ENCODE results near the gene CCL3. TPM values are rescaled to one million over a fixed set of nuclear protein-coding genes. Genes with fewer than 3 reads are reported as not detected.
"Not testable (repeated sequence)": the region's sequence is repeated elsewhere in the genome, so short reads cannot be mapped to it uniquely, and the experiment has no call there.

The CCL3 gene
- total RNA-seq, 1 experiment from 2014 or later, result 0.96 TPM

DNA sequence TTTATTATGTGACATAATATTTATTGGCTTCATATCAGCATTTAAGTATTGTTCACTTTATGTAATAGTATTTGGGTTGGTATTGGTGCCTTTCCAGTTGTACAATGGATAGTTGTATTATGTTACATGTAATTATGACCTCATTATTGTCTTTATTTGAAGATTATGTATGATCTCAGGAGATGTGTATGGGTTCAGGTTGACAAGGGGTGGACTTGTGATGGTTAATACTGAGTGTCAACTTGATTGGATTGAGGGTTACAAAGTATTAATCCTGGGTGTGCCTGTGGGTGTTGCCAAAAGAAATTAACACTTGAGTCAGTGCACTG lies 25.7 kb upstream of the CCL3 start:
- not testable (repeated sequence) for DNase-seq (ENCODE audit: low read depth)

DNA sequence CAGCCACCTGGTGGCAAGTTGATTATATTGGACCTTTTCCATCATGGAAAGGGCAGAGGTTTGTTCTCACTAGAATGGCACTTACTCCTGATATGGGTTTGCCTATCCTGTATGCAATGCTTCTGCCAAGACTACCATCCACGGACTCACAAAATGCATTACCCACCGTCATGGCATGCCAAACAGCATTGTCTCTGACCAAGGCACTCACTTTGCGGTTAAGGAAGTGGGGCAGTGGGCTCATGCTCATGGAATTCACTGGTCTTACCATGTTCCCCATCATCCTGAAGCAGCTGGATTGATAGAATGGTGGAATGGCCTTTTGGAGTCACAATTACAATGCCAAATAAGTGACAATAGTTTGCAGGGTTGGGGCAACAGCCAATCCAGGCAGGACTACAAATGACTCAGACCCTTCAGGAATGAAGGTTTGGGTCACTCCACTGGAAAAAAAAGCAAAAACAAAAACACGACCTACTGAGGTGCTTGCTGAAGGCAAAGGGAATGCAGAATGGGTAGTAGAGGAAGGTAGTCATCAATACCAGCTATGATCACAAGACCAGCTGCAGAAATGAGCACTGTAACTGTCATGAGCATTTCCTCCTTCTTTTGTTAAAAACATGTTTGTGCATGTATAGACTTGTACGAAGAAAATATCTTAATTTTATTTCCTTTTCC lies 25.2 kb upstream of the CCL3 start:
- DNase-seq (ENCODE audit: low read depth), result peak; percentile 9

DNA sequence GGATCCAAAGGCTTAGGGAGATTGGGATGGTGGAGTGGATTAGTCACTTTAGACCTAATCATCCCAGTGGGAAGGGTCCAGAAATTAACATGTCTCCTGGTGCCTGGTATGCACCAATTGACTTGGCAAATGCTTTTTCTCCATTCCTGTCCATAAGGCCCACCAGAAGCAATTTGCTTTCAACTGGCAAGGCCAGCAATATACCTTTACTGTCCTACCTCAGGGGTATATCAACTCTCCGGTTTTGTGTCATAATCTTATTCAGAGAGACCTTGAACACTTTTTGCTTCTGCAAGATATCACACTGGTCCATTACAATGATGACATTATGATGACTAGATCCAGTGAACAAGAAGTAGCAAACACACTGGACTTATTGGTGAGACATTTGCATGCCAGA lies 23.2 kb upstream of the CCL3 start:
- not testable (repeated sequence) for DNase-seq (ENCODE audit: low read depth)

DNA sequence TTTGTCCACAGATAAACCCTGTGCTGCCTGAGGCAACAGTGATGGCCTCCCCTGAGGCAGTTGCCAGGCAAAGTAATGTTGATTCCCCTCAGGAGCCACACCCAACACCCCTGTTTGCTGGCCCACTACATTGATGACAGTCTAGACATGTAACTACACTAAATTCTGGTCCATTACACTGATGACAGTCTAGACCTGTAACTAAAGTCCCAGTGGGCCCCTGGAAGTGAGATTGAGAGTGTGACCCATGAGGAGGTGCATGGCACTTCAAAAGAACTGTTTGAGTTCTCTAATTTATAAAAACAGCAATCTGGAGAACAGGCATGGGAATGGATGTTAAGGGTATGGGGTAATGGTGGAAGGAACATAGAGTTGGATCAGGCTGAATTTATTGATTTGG lies 22.6 kb upstream of the CCL3 start:
- DNase-seq (ENCODE audit: low read depth), result no peak

DNA sequence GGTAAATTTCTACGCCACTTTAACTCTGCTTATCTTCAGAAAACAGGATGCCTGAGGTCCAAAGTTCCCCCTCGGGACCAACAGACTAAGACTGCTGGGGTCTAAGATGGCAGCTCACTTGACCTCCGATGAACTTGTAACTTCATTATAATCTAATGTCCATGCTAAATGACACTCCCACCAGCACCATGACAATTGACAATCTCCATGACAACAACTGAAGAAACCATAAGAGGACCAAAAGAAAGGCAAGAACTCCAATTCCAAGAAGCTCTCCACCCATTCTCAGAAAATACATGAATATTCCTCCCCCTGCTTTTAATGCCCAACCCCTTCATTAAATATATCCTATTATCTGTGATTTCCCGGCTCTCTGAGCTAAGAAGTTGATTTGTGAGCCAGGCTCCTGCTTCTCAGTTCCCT lies 21.1 kb upstream of the CCL3 start:
- no peak for DNase-seq (ENCODE audit: low read depth)

DNA sequence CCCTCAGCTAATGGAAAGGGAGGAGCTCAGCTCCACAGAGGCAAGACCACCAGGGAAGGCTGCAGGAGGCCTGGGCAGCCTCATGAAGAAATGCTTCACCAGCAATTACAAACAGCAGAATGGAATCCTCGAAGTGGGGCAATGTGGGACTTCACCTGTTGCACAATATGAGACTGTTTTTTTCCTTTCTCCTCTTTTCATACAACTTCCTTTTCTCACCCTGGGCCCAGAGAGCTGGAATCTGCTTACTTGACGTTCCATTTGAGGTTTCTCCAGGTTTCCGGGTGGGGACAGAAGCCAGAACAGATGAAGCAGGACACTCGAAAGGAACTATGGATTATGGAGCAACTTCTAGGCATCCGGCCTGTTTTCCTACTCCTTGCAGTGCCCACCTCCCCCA lies 18.3 kb upstream of the CCL3 start:
- DNase-seq (ENCODE audit: low read depth), result not testable (repeated sequence)

DNA sequence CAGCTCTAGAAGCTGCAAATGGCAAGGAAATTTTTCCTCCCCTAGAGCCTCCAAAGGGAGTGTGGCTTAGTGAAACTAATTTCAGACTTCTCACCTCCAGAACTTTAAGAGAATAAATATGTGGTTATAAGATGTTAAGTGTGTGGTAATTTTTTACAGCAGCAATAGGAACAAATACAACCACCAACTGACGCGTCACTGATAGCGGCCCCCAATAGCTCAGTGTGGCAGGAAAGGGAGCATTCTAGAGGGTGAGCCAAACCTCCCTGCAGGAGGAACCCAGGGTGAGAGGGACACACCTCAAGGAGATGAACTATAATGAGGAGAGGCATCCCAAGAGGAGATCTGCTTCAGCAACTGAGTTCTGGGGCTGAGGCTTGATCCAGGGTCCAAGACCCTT lies 17.7 kb upstream of the CCL3 start:
- no peak for DNase-seq (ENCODE audit: low read depth)

DNA sequence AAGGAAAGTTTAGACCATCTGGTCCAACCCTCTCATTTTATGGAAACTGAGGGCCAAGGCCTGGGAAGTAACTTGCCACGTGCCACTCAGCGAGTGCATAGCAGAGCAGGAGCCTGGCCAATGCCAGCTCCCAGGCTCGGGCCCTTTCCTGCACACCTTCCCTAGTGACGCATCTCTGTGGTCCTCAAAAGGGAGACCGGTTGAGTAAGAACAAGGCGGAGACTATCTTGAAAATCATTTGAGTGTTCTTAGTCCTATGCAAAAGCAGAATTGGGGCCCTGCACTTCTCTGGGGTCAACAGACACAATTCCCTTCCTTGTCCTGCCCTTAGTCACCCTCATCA lies 16.5 kb upstream of the CCL3 start:
- DNase-seq (ENCODE audit: low read depth), result no peak

DNA sequence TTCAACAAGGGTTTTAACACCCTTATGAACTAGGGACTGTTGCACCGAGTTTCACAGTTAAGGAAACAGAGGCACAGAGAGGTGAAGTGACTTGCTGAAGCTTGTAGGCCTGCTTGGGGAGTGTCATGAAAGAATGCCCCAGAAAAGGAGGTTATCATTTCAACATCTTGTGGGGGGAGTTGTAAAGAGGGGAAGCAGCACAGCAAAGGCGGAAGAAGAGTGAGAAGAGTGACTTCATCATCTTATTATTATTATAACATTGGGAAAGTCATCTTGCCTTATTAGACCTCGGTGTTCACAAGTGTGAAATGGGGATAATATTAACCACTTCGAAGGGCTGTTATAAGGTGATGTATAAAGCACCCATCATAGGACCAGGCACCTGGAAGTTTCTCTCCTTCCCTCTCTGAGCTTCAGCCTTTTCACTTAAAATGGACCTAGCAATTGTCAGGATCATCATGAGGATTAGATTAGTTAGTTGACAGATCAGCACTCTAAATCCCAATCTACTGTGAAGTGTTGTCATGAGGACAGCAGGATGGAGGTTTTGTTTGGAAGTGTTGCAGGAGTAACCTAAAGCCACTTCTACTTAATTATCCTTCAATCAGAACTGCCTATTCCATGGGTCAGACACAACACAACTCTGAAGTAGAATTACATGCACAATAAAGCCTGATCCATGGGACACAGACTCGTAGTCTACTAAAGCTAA lies 16.0 kb upstream of the CCL3 start:
- no peak for DNase-seq (ENCODE audit: low read depth)

DNA sequence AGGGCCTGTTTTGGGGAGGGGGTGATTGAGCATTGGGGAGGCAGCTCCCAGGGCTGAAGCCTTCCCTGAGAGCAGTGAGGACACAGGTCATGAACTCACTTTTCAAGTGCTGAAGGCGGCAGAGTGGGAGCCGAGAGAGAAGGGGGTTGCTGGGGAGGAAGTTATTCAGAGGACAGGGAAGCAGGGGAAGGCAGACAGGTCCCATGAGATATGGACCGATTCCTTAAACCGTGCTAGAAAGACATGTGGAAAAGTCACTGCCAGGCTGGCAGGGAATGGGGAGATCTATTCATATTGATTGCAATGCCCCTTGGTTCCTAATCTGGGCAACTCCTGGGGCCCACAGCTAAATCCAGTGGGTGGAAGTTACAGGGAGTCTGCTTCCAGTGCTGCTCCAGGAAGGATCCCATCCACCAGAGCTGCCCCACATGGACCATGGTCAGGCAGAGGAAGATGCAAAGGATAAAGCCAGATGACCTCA lies 14.8 kb upstream of the CCL3 start:
- no peak for DNase-seq (ENCODE audit: low read depth)

DNA sequence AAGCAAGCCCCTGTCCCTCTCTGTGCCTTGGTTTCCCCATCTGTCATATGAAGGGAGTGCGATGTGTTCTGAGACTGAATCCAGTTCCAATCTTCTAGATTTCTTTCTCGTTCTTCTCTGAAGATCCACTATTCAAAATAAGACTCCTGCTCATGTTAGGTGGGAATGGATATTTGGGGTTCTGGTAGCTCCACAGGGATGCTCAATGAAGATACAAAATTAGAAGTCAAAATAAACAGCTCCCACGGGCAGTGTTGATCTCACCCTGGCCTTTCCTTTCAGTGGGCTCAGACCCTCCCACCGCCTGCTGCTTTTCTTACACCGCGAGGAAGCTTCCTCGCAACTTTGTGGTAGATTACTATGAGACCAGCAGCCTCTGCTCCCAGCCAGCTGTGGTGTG lies 14.3 kb upstream of the CCL3 start:
- not testable (repeated sequence) for DNase-seq (ENCODE audit: low read depth)

DNA sequence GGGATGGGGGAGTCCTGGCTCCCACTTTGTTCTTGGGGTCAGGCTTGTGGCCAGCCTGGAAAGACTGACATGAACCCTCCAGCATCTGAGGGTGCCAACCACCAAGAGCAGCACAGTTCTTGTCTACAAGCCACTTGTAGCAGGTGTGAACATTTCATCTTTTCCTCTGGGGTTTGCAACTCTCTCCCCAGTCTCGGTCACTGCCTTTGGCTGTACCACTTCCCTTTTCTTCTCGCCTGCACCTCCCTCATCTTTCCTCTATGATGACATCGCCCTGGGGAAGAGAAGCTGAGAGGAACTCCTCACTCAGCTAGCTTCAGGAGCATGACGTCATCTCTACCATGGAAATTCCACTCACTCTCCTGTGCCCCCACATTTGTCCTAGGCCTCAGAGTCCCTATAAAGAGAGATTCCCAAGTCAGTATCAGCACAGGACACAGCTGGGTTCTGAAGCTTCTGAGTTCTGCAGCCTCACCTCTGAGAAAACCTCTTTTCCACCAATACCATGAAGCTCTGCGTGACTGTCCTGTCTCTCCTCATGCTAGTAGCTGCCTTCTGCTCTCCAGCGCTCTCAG lies 13.5 kb upstream of the CCL3 start, which contains the start of gene CCL4:
Gene CCL4, plus strand, starts transcription at position 427 of the 575 bp plus-strand sequence. Its CDS starts 79 bp downstream, at position 506.
- not testable (repeated sequence) for DNase-seq (ENCODE audit: low read depth)

DNA sequence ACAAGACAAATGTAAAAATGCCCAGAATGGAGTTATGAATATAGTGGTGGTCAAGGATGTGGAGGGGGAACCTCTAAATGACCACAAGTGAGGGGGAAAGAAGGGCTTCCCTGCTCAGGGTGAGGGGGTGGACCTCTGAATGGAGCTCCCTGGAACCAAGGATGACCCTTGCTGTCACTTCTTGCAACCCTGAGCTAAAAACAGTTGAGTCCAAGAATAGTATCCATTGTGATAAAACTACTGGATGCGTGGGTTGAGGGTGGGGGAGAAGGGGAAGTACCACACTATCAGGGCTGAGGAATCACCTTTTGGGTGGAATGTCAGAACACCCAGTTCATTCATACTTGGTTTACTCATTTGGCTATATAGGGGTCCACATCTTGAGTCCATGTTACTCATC lies 9.1 kb upstream of the CCL3 start:
- not testable (repeated sequence) for DNase-seq (ENCODE audit: low read depth)

DNA sequence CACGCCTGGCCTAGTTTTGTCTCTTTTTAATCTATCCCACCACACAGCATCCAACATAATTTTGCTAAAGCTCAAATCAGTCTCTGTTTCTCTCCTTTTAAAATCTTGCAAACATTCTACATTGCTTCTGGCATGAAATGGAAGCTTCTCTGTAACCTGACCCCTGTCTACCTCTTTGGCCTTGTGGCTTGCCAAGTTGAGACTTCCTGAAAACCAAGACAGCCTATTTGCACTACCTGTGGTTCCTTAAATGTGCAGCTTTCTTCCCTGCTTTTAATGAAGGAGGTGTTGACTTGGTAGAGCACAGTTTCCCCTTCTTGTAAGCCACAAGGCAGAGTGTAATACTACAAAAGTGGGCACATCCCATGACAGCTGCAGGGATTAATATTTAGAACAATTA lies 6.0 kb upstream of the CCL3 start:
- DNase-seq (ENCODE audit: low read depth), result no peak

DNA sequence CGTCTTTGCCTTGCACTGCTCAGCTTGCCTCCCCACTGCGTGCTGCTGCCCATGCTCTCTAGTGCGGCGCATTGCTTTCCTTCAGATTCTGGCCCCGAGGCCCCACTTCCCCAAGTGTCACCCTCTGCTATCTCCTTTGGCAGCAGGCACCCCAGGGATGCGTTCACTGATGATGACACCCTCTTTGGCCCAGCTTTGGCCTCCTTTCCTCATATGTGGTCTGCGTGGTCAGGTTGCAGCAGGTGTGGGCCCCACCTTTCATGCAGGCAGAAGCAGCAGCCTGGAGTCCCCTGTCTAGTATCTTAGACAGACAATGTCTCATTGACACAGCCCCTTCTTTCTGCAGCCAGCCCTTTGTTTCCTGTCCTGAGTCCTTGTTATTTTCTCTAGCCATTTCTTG lies 4.8 kb upstream of the CCL3 start:
- DNase-seq (ENCODE audit: low read depth), result no peak

DNA sequence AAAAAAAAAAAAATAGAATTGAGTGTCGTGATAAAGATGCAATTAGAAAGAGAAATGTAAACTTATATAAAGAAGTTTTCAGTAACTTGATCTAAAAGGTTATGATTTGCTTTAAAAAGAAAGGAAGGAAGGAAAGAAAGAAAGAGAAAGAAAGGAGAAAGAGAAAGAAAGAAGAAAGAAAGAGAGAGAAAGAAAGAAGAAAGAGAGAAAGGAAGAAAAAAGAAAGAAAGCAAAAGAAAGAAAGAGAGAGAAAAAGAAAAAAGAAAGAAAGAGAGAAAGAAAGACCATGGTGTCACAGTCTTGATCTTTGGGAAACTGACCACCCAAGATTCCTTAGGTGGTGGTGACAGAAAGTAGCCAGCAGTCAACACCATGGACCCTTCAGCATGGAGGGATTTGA lies 4.3 kb upstream of the CCL3 start:
- DNase-seq (ENCODE audit: low read depth), result no peak

DNA sequence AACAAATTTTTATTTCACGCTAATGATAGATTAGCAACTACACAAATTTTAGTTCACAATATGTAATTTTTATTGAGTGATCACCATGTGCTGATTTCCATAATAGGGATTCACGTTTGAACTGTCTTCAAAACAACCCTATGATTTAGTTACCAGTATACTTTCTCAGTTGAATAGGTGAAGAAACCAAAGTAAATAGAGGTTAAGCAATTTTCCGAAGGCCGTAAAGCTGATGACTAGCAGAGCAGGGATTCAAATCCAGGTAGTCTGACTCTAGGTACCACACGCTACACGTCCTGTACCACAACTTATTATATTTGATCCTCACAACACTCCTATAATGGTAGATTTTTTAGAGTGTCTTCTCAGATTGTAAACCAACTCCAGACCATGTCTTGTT lies 2.8 kb upstream of the CCL3 start:
- not testable (repeated sequence) for DNase-seq (ENCODE audit: low read depth)

DNA sequence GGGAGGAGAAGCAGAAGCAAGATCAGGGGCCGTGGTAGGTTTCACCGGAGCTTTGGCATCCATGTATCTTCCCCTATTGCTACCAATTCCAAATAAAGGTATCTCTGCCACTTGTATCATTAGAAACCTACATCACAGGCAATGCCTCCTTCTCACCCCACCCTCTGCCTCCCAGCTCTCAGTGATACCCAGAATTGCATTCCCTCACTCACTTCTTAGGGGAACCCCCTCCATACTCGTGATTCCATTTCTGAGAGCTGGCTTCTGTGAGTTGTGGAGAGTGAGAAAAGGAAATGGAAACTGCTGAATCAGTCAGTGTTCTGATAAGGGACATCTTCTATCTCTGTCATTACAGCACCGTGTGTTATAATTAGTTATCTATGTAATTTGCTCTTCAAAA lies 2.3 kb upstream of the CCL3 start:
- no peak for DNase-seq (ENCODE audit: low read depth)

DNA sequence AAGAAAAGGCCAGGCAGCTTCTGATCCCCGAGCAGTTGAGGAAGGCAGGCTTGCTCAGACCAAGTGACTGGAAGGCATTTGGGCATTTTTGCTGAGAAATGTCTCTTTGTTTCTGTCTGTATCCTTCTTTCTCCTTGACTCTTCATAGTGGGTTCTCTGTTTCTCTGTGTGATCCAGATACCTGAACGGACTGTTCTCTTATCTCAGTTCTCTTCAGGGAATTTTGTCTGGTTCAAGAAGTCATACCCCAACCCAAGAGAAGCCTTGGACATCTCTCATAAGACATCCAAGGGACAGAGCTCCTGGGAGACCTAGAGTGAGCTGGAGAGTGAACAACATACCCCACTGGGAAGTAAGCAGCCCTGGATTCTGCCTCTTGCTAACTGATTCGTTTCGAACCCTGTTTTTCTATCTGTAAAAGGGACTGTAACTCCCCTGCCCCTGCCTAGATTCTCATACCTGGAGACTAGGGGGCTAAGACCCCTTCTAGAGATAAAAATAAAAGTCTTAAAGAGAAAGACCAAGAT lies 541 bp downstream of the CCL3 start:
- no peak for DNase-seq (ENCODE audit: low read depth)

DNA sequence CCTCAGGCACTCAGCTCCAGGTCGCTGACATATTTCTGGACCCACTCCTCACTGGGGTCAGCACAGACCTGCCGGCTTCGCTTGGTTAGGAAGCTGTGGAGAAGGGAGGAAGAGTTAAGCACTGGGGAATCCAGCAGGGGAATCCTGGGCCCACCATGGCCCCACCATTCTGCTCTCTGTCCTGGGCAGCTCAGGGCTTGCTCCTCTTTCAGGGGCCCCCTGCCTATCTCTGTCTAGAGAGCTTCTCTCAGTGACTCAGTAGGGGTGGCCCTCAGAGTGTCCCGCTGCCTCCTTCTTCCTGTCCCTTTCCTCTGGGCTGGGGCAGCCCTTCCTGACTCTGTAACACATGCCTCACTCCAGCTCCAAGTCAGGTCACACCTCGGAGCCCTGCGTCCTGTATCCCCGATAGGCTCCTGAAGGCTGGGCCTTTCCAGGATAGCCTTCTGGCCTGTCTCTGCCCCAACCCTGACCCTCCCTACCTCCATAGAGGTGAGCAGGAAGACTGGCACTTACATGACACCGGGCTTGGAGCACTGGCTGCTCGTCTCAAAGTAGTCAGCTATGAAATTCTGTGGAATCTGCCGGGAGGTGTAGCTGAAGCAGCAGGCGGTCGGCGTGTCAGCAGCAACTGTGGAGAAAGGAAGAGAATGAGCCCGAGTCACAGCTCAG lies 1.1 kb downstream of the CCL3 start:
- DNase-seq (ENCODE audit: low read depth), result no peak

DNA sequence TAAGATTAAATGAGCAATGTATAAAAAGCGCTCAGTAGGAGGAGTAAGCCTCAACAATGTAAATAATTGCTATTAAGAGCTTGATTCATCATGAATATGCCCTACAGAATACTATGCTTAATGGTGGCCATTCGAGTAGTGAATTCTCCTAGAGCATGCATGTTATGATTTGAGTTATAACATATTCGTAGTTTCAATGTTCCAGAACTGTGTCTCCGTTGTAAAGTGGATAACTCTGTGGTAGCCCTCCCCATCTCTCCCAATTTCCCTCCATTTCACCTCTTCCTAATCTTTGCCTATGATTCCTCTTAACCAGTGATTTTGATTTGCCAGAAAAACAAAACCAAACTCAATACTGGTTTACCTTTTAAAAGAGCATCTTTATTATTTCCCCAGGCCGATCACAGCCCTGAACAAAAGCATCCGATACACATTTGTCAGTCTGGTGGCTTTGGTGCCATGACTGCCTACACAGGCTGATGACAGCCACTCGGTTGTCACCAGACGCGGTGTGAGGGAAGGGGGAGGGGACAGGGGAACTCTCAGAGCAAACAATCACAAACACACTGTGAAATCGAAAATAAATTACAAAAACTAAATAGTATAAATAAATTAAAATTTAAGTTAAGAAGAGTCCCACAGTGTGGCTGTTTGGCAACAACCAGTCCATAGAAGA lies 1.9 kb downstream of the CCL3 start:
- DNase-seq (ENCODE audit: low read depth), result not testable (repeated sequence)

DNA sequence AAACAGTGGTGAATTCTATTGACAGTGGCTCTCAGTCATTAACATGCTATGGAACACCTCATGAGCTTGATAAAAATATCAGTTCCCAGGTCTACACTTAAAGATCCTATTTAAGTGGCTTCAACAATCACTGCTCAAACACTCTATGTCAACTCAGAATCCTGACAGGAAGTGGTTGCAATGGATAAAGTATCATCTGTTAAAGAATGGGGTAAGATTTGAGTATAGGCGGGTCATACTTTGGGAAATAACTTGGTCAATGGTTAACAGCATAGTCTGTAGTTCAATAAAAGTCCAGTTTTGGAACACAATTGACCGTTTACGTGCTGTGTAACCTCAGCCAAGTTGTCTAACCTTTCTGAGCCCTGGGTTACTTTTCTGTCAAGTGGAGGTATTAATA lies 2.5 kb downstream of the CCL3 start:
- not testable (repeated sequence) for DNase-seq (ENCODE audit: low read depth)

Data from RPMI7951 (cell line).